Hepatocyte (in vitro differentiated cells): Measurements from ENCODE around the gene PARP3.
"Not testable (repeated sequence)": the region's sequence is repeated elsewhere in the genome, so short reads cannot be mapped to it uniquely, and the experiment has no call there.

Source experiments
- CTCF ChIP-seq: fragments of 200-600 bp; sonication (generic); IDR thresholded peaks from 2 replicates; pipeline ENCODE4 v1.5.1; 2016; ENCODE audit warnings: antibody characterized with exemption, mild to moderate bottlenecking; ENCODE audit not compliant: poor library complexity
- EZH2 ChIP-seq: fragments of 200-600 bp; sonication (generic); IDR thresholded peaks from 2 replicates; pipeline ENCODE4 v1.6.1; 2016; ENCODE audit warnings: antibody characterized with exemption, mild to moderate bottlenecking, borderline replicate concordance
- EZH2phosphoT487 ChIP-seq: fragments of 200-600 bp; sonication (generic); IDR thresholded peaks from one replicate; pipeline ENCODE4 v1.6.1; 2018; ENCODE audit warnings: antibody characterized with exemption, mild to moderate bottlenecking, low read depth, moderate library complexity; ENCODE audit not compliant: unreplicated experiment, severe bottlenecking

- TF ChIP-seq CTCF, EZH2, EZH2phosphoT487: not testable (repeated sequence)
Measured at GRCh38 chr3:51900043-51900442, 42.1 kb upstream of the PARP3 start.
